Measurements from ENCODE around the gene ATP8A2. TPM values are rescaled to one million over a fixed set of nuclear protein-coding genes. Genes with fewer than 3 reads are reported as not detected.

Gene ATP8A2
- total RNA-seq, 1 experiment from 2014 or later, result not detected

DNA sequence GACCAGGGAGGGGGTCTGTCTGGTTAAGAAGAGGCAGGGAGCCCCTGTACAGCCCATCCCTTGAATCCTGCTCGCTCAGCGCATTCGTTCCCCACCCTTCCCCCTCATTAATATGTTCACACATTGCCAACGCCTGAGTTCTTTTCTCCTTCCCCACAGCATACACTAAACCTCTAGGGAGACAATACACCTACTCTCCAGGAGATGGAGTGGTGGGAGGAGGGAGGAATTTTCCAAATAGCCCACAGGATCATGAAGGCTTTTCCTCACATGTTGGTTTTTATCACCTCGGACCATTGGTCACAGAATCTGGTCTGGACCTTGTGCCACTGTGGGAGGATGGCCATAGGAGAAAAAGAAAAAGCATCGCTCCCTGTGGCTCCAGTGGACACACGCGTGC is 385.1 kb downstream of the ATP8A2 start:
- Histone ChIP-seq H3K9me3 (ENCODE audit: control insufficient read depth, insufficient read depth, low read depth, low read length) (no peaks in the 10 kb centered on the region), H3K4me1 (ENCODE audit: control insufficient read depth, insufficient read depth, low read length) (no peaks in the 10 kb centered on the region), H3K36me3 (ENCODE audit: control insufficient read depth, insufficient read depth, low read length) (no peaks in the 10 kb centered on the region), H3K4me3 (ENCODE audit: low read depth in 2 of 2, low read length in 2 of 2) (no peak overlapping the region), H3K27ac (ENCODE audit: low read length) (no peak overlapping the region), H3K27me3 (ENCODE audit: control insufficient read depth, insufficient read depth, low read length) (no peaks in the 10 kb centered on the region)
- BruUV-seq (replicated peaks), result no TSS peak
- TF ChIP-seq SIN3A (IDR thresholded peaks at IDR 0.05; ENCODE audit: borderline replicate concordance, insufficient read depth, low read depth, low read length), result no peak
- TF ChIP-seq, protein P1, sequence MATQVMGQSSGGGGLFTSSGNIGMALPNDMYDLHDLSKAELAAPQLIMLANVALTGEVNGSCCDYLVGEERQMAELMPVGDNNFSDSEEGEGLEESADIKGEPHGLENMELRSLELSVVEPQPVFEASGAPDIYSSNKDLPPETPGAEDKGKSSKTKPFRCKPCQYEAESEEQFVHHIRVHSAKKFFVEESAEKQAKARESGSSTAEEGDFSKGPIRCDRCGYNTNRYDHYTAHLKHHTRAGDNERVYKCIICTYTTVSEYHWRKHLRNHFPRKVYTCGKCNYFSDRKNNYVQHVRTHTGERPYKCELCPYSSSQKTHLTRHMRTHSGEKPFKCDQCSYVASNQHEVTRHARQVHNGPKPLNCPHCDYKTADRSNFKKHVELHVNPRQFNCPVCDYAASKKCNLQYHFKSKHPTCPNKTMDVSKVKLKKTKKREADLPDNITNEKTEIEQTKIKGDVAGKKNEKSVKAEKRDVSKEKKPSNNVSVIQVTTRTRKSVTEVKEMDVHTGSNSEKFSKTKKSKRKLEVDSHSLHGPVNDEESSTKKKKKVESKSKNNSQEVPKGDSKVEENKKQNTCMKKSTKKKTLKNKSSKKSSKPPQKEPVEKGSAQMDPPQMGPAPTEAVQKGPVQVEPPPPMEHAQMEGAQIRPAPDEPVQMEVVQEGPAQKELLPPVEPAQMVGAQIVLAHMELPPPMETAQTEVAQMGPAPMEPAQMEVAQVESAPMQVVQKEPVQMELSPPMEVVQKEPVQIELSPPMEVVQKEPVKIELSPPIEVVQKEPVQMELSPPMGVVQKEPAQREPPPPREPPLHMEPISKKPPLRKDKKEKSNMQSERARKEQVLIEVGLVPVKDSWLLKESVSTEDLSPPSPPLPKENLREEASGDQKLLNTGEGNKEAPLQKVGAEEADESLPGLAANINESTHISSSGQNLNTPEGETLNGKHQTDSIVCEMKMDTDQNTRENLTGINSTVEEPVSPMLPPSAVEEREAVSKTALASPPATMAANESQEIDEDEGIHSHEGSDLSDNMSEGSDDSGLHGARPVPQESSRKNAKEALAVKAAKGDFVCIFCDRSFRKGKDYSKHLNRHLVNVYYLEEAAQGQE (IDR thresholded peaks at IDR 0.05; ENCODE audit: insufficient read depth in 1 of 2, low read depth in 2 of 2, low read length in 1 of 2), result no peak
- no peak for TF ChIP-seq POLR2AphosphoS5 (IDR thresholded peaks at IDR 0.05; ENCODE audit: low read depth, low read length)
- CTCF ChIA-PET, result no interaction called here
- no peak for DNase-seq (ENCODE audit: low read depth, low spot score)
- in situ Hi-C loops (cut with HindIII; ENCODE audit: low pct_unique_long_range_greater_than_20kb, low sequenced_read_pairs) (no loop called here), intact Hi-C loops (cut with micrococcal nuclease; ENCODE audit: unreplicated experiment) (loop anchor here (10.0 kb wide), 1 partner anchor 308 kb away; no protein-coding TSS in a partner anchor)
- no peak for ATAC-seq
- POLR2A ChIA-PET, result no interaction called here

DNA sequence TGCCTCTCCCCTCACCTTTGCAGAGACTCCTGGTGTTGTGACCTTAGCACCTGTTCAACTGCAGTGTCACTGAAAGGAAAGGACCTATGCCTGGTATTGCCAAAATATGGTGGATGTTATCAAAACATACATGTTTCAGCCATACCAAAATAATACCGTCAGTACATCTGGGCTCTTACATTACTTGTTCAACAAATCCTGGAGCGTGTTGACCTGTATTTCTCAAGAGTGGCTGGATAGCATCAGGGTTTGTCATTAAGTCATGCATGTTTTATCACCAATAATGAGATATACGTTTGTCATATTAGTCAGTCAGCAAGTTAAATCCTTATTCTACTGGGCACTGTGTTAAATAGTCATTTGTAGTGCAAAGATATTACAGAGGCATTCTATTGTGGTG is 389.3 kb downstream of the ATP8A2 start:
- Histone ChIP-seq H3K9me3 (ENCODE audit: control insufficient read depth, insufficient read depth, low read depth, low read length) (no peaks in the 10 kb centered on the region), H3K4me1 (ENCODE audit: control insufficient read depth, insufficient read depth, low read length) (no peaks in the 10 kb centered on the region), H3K4me3 (ENCODE audit: low read depth in 2 of 2, low read length in 2 of 2) (no peak overlapping the region), H3K27me3 (ENCODE audit: control insufficient read depth, insufficient read depth, low read length) (no peaks in the 10 kb centered on the region), H3K27ac (ENCODE audit: low read length) (no peak overlapping the region), H3K36me3 (ENCODE audit: control insufficient read depth, insufficient read depth, low read length) (no peaks in the 10 kb centered on the region)
- no TSS peak for BruUV-seq (replicated peaks)
- ChIA-PET CTCF (no interaction called here), POLR2A (no interaction called here)
- ATAC-seq (no peak), DNase-seq (ENCODE audit: low read depth, low spot score) (no peak)
- TF ChIP-seq, protein P1 (IDR thresholded peaks at IDR 0.05; ENCODE audit: insufficient read depth in 1 of 2, low read depth in 2 of 2, low read length in 1 of 2), result no peak
- TF ChIP-seq, protein P2, sequence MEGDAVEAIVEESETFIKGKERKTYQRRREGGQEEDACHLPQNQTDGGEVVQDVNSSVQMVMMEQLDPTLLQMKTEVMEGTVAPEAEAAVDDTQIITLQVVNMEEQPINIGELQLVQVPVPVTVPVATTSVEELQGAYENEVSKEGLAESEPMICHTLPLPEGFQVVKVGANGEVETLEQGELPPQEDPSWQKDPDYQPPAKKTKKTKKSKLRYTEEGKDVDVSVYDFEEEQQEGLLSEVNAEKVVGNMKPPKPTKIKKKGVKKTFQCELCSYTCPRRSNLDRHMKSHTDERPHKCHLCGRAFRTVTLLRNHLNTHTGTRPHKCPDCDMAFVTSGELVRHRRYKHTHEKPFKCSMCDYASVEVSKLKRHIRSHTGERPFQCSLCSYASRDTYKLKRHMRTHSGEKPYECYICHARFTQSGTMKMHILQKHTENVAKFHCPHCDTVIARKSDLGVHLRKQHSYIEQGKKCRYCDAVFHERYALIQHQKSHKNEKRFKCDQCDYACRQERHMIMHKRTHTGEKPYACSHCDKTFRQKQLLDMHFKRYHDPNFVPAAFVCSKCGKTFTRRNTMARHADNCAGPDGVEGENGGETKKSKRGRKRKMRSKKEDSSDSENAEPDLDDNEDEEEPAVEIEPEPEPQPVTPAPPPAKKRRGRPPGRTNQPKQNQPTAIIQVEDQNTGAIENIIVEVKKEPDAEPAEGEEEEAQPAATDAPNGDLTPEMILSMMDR (IDR thresholded peaks at IDR 0.05), result no peak
- TF ChIP-seq POLR2AphosphoS5 (IDR thresholded peaks at IDR 0.05; ENCODE audit: low read depth, low read length) (no peak), TCF7L2 (IDR thresholded peaks at IDR 0.05; ENCODE audit: low read depth, low read length) (no peak), SIN3A (IDR thresholded peaks at IDR 0.05; ENCODE audit: borderline replicate concordance, insufficient read depth, low read depth, low read length) (no peak)
- in situ Hi-C loops (cut with HindIII; ENCODE audit: low pct_unique_long_range_greater_than_20kb, low sequenced_read_pairs), result no loop called here
- intact Hi-C loops (cut with micrococcal nuclease; ENCODE audit: unreplicated experiment), result no loop called here

Measured in Panc1 (cell line).